Vagina (tissue), 2 donors: ENCODE measurements around the gene WNK2.

Experiments
- POLR2A ChIP-seq, 2 donors: fragments of 450-650 bp; IDR thresholded peaks; one replicate each; pipeline ENCODE4 v1.6.1; 2017; ENCODE audit warnings: antibody characterized with exemption in 2 of 2, mild to moderate bottlenecking in 2 of 2, moderate library complexity in 2 of 2
- POLR2AphosphoS5 ChIP-seq, 2 donors: sonication (generic); formaldehyde crosslinking; IDR thresholded peaks; one replicate each; pipeline ENCODE4 v1.9.0; 2017; ENCODE audit warnings: antibody characterized with exemption in 2 of 2, mild to moderate bottlenecking in 2 of 2, low read depth in 1 of 2; ENCODE audit not compliant: insufficient read depth in 1 of 2
- TF ChIP-seq, protein P1 (sequence below), 3 experiments: fragments of 450-650 bp in 2 of 3; fragments of 200-600 bp in 1 of 3; sonication (generic) in 1 of 3; IDR thresholded peaks; one replicate each; pipeline ENCODE4 v1.5.1; 2017 to 2019; ENCODE audit warnings: antibody characterized with exemption in 3 of 3, mild to moderate bottlenecking in 2 of 3, moderate library complexity in 2 of 3

GRCh38 chr9:93306081-93306480 lies 122.1 kb downstream of the WNK2 start:
- TF ChIP-seq, protein P1, sequence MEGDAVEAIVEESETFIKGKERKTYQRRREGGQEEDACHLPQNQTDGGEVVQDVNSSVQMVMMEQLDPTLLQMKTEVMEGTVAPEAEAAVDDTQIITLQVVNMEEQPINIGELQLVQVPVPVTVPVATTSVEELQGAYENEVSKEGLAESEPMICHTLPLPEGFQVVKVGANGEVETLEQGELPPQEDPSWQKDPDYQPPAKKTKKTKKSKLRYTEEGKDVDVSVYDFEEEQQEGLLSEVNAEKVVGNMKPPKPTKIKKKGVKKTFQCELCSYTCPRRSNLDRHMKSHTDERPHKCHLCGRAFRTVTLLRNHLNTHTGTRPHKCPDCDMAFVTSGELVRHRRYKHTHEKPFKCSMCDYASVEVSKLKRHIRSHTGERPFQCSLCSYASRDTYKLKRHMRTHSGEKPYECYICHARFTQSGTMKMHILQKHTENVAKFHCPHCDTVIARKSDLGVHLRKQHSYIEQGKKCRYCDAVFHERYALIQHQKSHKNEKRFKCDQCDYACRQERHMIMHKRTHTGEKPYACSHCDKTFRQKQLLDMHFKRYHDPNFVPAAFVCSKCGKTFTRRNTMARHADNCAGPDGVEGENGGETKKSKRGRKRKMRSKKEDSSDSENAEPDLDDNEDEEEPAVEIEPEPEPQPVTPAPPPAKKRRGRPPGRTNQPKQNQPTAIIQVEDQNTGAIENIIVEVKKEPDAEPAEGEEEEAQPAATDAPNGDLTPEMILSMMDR (IDR thresholded peaks at IDR 0.05) = no peak
- TF ChIP-seq POLR2A (IDR thresholded peaks at IDR 0.05) (no peak), POLR2AphosphoS5 (IDR thresholded peaks at IDR 0.05; ENCODE audit: insufficient read depth in 1 of 2, low read depth in 1 of 2) (no peak)
